HG02970 (cell line): ENCODE measurements around the gene CPVL.
A peak's percentile ranks its signal among the peaks of the same experiment; 100 is the strongest.
"Not testable (repeated sequence)": the region's sequence is repeated elsewhere in the genome, so short reads cannot be mapped to it uniquely, and the experiment has no call there.

Source experiments
- ATAC-seq: cut with Tn5 transposase; IDR thresholded peaks from one replicate; pipeline ENCODE4 v1.9.1; 2021; ENCODE audit warnings: mild to moderate bottlenecking, moderate library complexity, moderate number of reproducible peaks; ENCODE audit not compliant: unreplicated experiment, low FRiP score

The CPVL gene

GRCh38 chr7:29099896-29100847, 46.2 kb downstream of the CPVL start:
- ATAC-seq, result no peak

- no peak for ATAC-seq
Measured at GRCh38 chr7:29096446-29096730, 49.9 kb downstream of the CPVL start.

GRCh38 chr7:29095631-29096445, 50.5 kb downstream of the CPVL start:
- no peak for ATAC-seq

GRCh38 chr7:29093091-29093490, 53.2 kb downstream of the CPVL start:
- not testable (repeated sequence) for ATAC-seq

- ATAC-seq, result peak; percentile 85
Measured at GRCh38 chr7:29091715-29092114, 54.6 kb downstream of the CPVL start.

GRCh38 chr7:29090836-29091601, 55.3 kb downstream of the CPVL start:
- ATAC-seq, result no peak

- ATAC-seq, result no peak
Measured at GRCh38 chr7:29090151-29090805, 56.1 kb downstream of the CPVL start.

- ATAC-seq, result no peak
Measured at GRCh38 chr7:29087840-29088170, 58.5 kb downstream of the CPVL start.

- no peak for ATAC-seq
Measured at GRCh38 chr7:29086545-29086944, 59.8 kb downstream of the CPVL start.

GRCh38 chr7:29084832-29085231, 61.5 kb downstream of the CPVL start:
- ATAC-seq, result no peak

- no peak for ATAC-seq
Measured at GRCh38 chr7:29080803-29081202, 65.5 kb downstream of the CPVL start.

- no peak for ATAC-seq
Measured at GRCh38 chr7:29078311-29079260, 67.8 kb downstream of the CPVL start.

- ATAC-seq, result no peak
Measured at GRCh38 chr7:29077854-29078253, 68.5 kb downstream of the CPVL start.

GRCh38 chr7:29077176-29077575, 69.2 kb downstream of the CPVL start:
- no peak for ATAC-seq

GRCh38 chr7:29076631-29077030, 69.7 kb downstream of the CPVL start:
- no peak for ATAC-seq

- ATAC-seq, result no peak
Measured at GRCh38 chr7:29075606-29076005, 70.7 kb downstream of the CPVL start.

GRCh38 chr7:29071203-29071874, 75.0 kb downstream of the CPVL start:
- no peak for ATAC-seq

- no peak for ATAC-seq
Measured at GRCh38 chr7:29066641-29067040, 79.7 kb downstream of the CPVL start.
